ENCODE data around the gene SLC24A4.
A peak's percentile ranks its signal among the peaks of the same experiment; 100 is the strongest.

SLC24A4 gene

GRCh38 chr14:92368001-92368400 lies 45.0 kb downstream of the SLC24A4 start:
- no peak for DNase-seq (ENCODE audit: low spot score)

GRCh38 chr14:92369097-92369496 lies 46.1 kb downstream of the SLC24A4 start:
- DNase-seq (ENCODE audit: low spot score) = no peak

- no peak for DNase-seq (ENCODE audit: low spot score)
These were observed 49.3 kb downstream of the SLC24A4 start for GRCh38 chr14:92372230-92372629.

GRCh38 chr14:92373336-92373735 lies 50.4 kb downstream of the SLC24A4 start:
- no peak for DNase-seq (ENCODE audit: low spot score)

- no peak for DNase-seq (ENCODE audit: low spot score)
These were observed 57.2 kb downstream of the SLC24A4 start for GRCh38 chr14:92380131-92380530.

- no peak for DNase-seq (ENCODE audit: low spot score)
These were observed 57.6 kb downstream of the SLC24A4 start for GRCh38 chr14:92380582-92380981.

GRCh38 chr14:92382677-92383076 lies 59.7 kb downstream of the SLC24A4 start:
- peak; percentile 42 for DNase-seq (ENCODE audit: low spot score)

GRCh38 chr14:92383805-92384204 lies 60.8 kb downstream of the SLC24A4 start:
- no peak for DNase-seq (ENCODE audit: low spot score)

GRCh38 chr14:92384461-92385133 lies 61.6 kb downstream of the SLC24A4 start:
- no peak for DNase-seq (ENCODE audit: low spot score)

GRCh38 chr14:92385561-92385960 lies 62.6 kb downstream of the SLC24A4 start:
- no peak for DNase-seq (ENCODE audit: low spot score)

- no peak for DNase-seq (ENCODE audit: low spot score)
These were observed 63.2 kb downstream of the SLC24A4 start for GRCh38 chr14:92386165-92386564.

- DNase-seq (ENCODE audit: low spot score) = no peak
These were observed 63.7 kb downstream of the SLC24A4 start for GRCh38 chr14:92386637-92387036.

- DNase-seq (ENCODE audit: low spot score) = no peak
These were observed 64.6 kb downstream of the SLC24A4 start for GRCh38 chr14:92387578-92387977.

GRCh38 chr14:92389598-92390158 lies 66.7 kb downstream of the SLC24A4 start:
- DNase-seq (ENCODE audit: low spot score) = no peak

GRCh38 chr14:92391726-92392125 lies 68.8 kb downstream of the SLC24A4 start:
- DNase-seq (ENCODE audit: low spot score) = no peak

GRCh38 chr14:92392711-92393110 lies 69.7 kb downstream of the SLC24A4 start:
- DNase-seq (ENCODE audit: low spot score) = no peak

GRCh38 chr14:92397150-92397952 lies 74.4 kb downstream of the SLC24A4 start:
- peak; percentile 41 for DNase-seq (ENCODE audit: low spot score)

- DNase-seq (ENCODE audit: low spot score) = no peak
These were observed 75.1 kb downstream of the SLC24A4 start for GRCh38 chr14:92397953-92398564.

- no peak for DNase-seq (ENCODE audit: low spot score)
These were observed 76.1 kb downstream of the SLC24A4 start for GRCh38 chr14:92398888-92399636.

- DNase-seq (ENCODE audit: low spot score) = no peak
These were observed 77.8 kb downstream of the SLC24A4 start for GRCh38 chr14:92400579-92401444.

GRCh38 chr14:92401561-92401960 lies 78.6 kb downstream of the SLC24A4 start:
- no peak for DNase-seq (ENCODE audit: low spot score)

Measured in SW480 (cell line).